Stimulated activated CD4-positive, alpha-beta T cell treated with anti-CD3 and anti-CD28 coated beads, Interleukin-4, amount 100 ng/mL, for 24 hours (primary cell): Measurements from ENCODE around the gene C16orf78.

Experiments
- DNase-seq: peaks from one replicate; pipeline ENCODE4 v3.0.0-alpha.2; 2020

The C16orf78 gene

GRCh38 chr16:49373504-49373903 is at the start of gene C16orf78:
Gene C16orf78 (plus strand): TSS chr16:49373804. CDS start chr16:49373940, 136 bp downstream.
- DNase-seq, result no peak

- DNase-seq, result no peak
Measured at GRCh38 chr16:49324703-49325102, 48.9 kb upstream of the C16orf78 start.

GRCh38 chr16:49327466-49327865 is 46.1 kb upstream of the C16orf78 start:
- no peak for DNase-seq

- no peak for DNase-seq
Measured at GRCh38 chr16:49328325-49328724, 45.3 kb upstream of the C16orf78 start.

GRCh38 chr16:49330562-49331201 is 42.9 kb upstream of the C16orf78 start:
- DNase-seq, result no peak

- DNase-seq, result no peak
Measured at GRCh38 chr16:49332589-49333258, 40.9 kb upstream of the C16orf78 start.

GRCh38 chr16:49333259-49333597 is 40.4 kb upstream of the C16orf78 start:
- no peak for DNase-seq

- DNase-seq, result no peak
Measured at GRCh38 chr16:49335828-49336227, 37.8 kb upstream of the C16orf78 start.

GRCh38 chr16:49336581-49336980 is 37.0 kb upstream of the C16orf78 start:
- no peak for DNase-seq

GRCh38 chr16:49337814-49338350 is 35.7 kb upstream of the C16orf78 start:
- no peak for DNase-seq

GRCh38 chr16:49338611-49339265 is 34.9 kb upstream of the C16orf78 start:
- no peak for DNase-seq

GRCh38 chr16:49340466-49340865 is 33.1 kb upstream of the C16orf78 start:
- no peak for DNase-seq

- no peak for DNase-seq
Measured at GRCh38 chr16:49341706-49342105, 31.9 kb upstream of the C16orf78 start.

- no peak for DNase-seq
Measured at GRCh38 chr16:49342336-49343265, 31.0 kb upstream of the C16orf78 start.

GRCh38 chr16:49343291-49343690 is 30.3 kb upstream of the C16orf78 start:
- no peak for DNase-seq

GRCh38 chr16:49344401-49344800 is 29.2 kb upstream of the C16orf78 start:
- DNase-seq, result no peak

GRCh38 chr16:49345829-49346228 is 27.8 kb upstream of the C16orf78 start:
- no peak for DNase-seq

- DNase-seq, result no peak
Measured at GRCh38 chr16:49346459-49346858, 27.1 kb upstream of the C16orf78 start.

GRCh38 chr16:49347476-49347875 is 26.1 kb upstream of the C16orf78 start:
- DNase-seq, result no peak

- no peak for DNase-seq
Measured at GRCh38 chr16:49348408-49349176, 25.0 kb upstream of the C16orf78 start.

- DNase-seq, result no peak
Measured at GRCh38 chr16:49349446-49350168, 24.0 kb upstream of the C16orf78 start.
